GM23338 (cell line): ENCODE measurements around the gene SFTA2. TPM values are rescaled to one million over a fixed set of nuclear protein-coding genes. Genes with fewer than 3 reads are reported as not detected.
A peak's percentile ranks its signal among the peaks of the same experiment; 100 is the strongest.

Source experiments
- ATAC-seq: fragments of 200-7000 bp; cut with Tn5 transposase; 3 replicates; pipeline ENCODE4 v1.9.1; 2020
- DNase-seq: peaks from one replicate; pipeline ENCODE4 v3.0.0-alpha.2; 2015; ENCODE audit warnings: low spot score
- H2AFZ ChIP-seq: fragments of 200-600 bp; sonication (generic); 2 replicates; pipeline ENCODE4 v1.8.0; 2016; ENCODE audit warnings: antibody characterized with exemption, mild to moderate bottlenecking, moderate library complexity
- H3F3A ChIP-seq: fragments of 200-600 bp; sonication (generic); replicated peaks from 2 replicates; pipeline ENCODE4 v1.8.0; 2017; ENCODE audit warnings: antibody characterized with exemption, mixed run types, low read depth
- H3K27ac ChIP-seq: fragments of 200-600 bp; sonication (generic); 2 replicates; pipeline ENCODE4 v1.6.1; 2016; ENCODE audit warnings: low read depth
- H3K27me3 ChIP-seq: fragments of 200-600 bp; sonication (generic); 2 replicates; pipeline ENCODE4 v1.8.0; 2016; ENCODE audit warnings: mild to moderate bottlenecking, mixed run types, moderate library complexity; ENCODE audit not compliant: insufficient read depth
- H3K36me3 ChIP-seq: fragments of 200-600 bp; sonication (generic); 2 replicates; pipeline ENCODE4 v1.8.0; 2016; ENCODE audit warnings: mild to moderate bottlenecking; ENCODE audit not compliant: insufficient read depth
- H3K4me1 ChIP-seq: fragments of 200-600 bp; sonication (generic); 2 replicates; pipeline ENCODE4 v1.8.0; 2016; ENCODE audit warnings: mild to moderate bottlenecking, moderate library complexity; ENCODE audit not compliant: insufficient read depth
- H3K4me2 ChIP-seq: fragments of 200-600 bp; sonication (generic); 2 replicates; pipeline ENCODE4 v1.7.1; 2017; ENCODE audit warnings: mixed run types
- H3K4me3 ChIP-seq: fragments of 200-600 bp; sonication (generic); 2 replicates; pipeline ENCODE4 v1.6.1; 2016; ENCODE audit warnings: mixed run types
- H3K79me2 ChIP-seq: fragments of 200-600 bp; sonication (generic); replicated peaks from 2 replicates; pipeline ENCODE4 v1.8.0; 2017; ENCODE audit warnings: mild to moderate bottlenecking; ENCODE audit not compliant: insufficient read depth
- H3K9me2 ChIP-seq: fragments of 200-600 bp; sonication (generic); 2 replicates; pipeline ENCODE4 v1.8.0; 2017; ENCODE audit not compliant: insufficient read depth
- H4K20me1 ChIP-seq: fragments of 200-600 bp; sonication (generic); replicated peaks from 2 replicates; pipeline ENCODE4 v1.8.0; 2017; ENCODE audit warnings: mild to moderate bottlenecking; ENCODE audit not compliant: insufficient read depth
- H3K27ac Mint-ChIP-seq: 2 replicates; pipeline ENCODE4 v1.8.0; 2020; ENCODE audit warnings: inconsistent platforms, mild to moderate bottlenecking, moderate library complexity, mixed read lengths
- H3K27me3 Mint-ChIP-seq: 3 replicates; pipeline ENCODE4 v1.8.0; 2022; ENCODE audit warnings: low read depth, mild to moderate bottlenecking, moderate library complexity, mixed read lengths, inconsistent platforms; ENCODE audit not compliant: insufficient read depth, poor library complexity
- H3K36me3 Mint-ChIP-seq: 3 replicates; pipeline ENCODE4 v1.8.0; 2021; ENCODE audit warnings: low read depth, mild to moderate bottlenecking, inconsistent platforms, moderate library complexity, mixed read lengths
- H3K4me1 Mint-ChIP-seq: 3 replicates; pipeline ENCODE4 v1.8.0; 2020; ENCODE audit warnings: mild to moderate bottlenecking, inconsistent platforms, mixed read lengths
- H3K4me3 Mint-ChIP-seq: 3 replicates; pipeline ENCODE4 v1.8.0; 2021; ENCODE audit warnings: moderate library complexity, mild to moderate bottlenecking, inconsistent platforms, mixed read lengths
- H3K9me3 Mint-ChIP-seq: 3 replicates; pipeline ENCODE4 v1.8.0; 2020; ENCODE audit warnings: moderate library complexity, mild to moderate bottlenecking, inconsistent platforms, mixed read lengths
- CREB1 ChIP-seq: fragments of 250-450 bp; sonication (Bioruptor Pico); IDR thresholded peaks from 2 replicates; pipeline ENCODE4 v1.5.0; 2020; ENCODE audit warnings: low read depth, mild to moderate bottlenecking, moderate library complexity
- ETS1 ChIP-seq: IDR thresholded peaks from 2 replicates; pipeline ENCODE4 v1.6.1; 2016; ENCODE audit warnings: antibody characterized with exemption
- EZH2 ChIP-seq: fragments of 200-600 bp; sonication (generic); IDR thresholded peaks from one replicate; pipeline ENCODE4 v1.8.0; 2017; ENCODE audit warnings: antibody characterized with exemption, mild to moderate bottlenecking, low read depth; ENCODE audit not compliant: unreplicated experiment
- EZH2phosphoT487 ChIP-seq: fragments of 200-600 bp; sonication (generic); IDR thresholded peaks from one replicate; pipeline ENCODE4 v1.8.1; 2018; ENCODE audit warnings: antibody characterized with exemption; ENCODE audit not compliant: unreplicated experiment
- POLR2AphosphoS5 ChIP-seq: IDR thresholded peaks from 2 replicates; pipeline ENCODE4 v1.6.1; 2016; ENCODE audit warnings: antibody characterized with exemption, low read depth
- STAT1 ChIP-seq: IDR thresholded peaks from one replicate; pipeline ENCODE4 v1.6.1; 2016; ENCODE audit warnings: antibody characterized with exemption; ENCODE audit not compliant: unreplicated experiment
- ZNF331 ChIP-seq: fragments of 250-450 bp; sonication (Bioruptor Pico); IDR thresholded peaks from 2 replicates; pipeline ENCODE4 v1.5.0; 2020; ENCODE audit warnings: low read depth, mild to moderate bottlenecking, moderate library complexity
- ZNF462 ChIP-seq: fragments of 250-450 bp; sonication (Bioruptor Pico); IDR thresholded peaks from 2 replicates; pipeline ENCODE4 v1.5.0; 2020; ENCODE audit warnings: mild to moderate bottlenecking, moderate library complexity
- polyA plus RNA-seq: library from polyadenylated mRNA; unstranded; fragments of >200 nt; fragmentation: Nextera tagmentation; extraction: Ambion mirVana; gene quantifications from 2 replicates; pipeline ENCODE4 v1.2.1, GENCODE V29; 2016
- total RNA-seq: library from RNA; depleted of rRNA; stranded (reverse); fragments of >200 nt; shearing (Covaris generic); gene quantifications from 2 replicates; pipeline ENCODE4 v1.2.3, GENCODE V29; 2014
- TF ChIP-seq, protein P1 (sequence below), 2 experiments: fragments of 200-600 bp in 1 of 2; sonication (generic) in 1 of 2; conservative IDR thresholded peaks; 2 replicates each; pipeline versions ENCODE4 v1.5.1 to v1.6.1; 2016 to 2017; ENCODE audit warnings: antibody characterized with exemption in 2 of 2, low read depth in 2 of 2, mild to moderate bottlenecking in 2 of 2, moderate library complexity in 1 of 2

SFTA2 gene
- total and polyA plus RNA-seq, 2 experiments from 2014 or later: not detected

DNA sequence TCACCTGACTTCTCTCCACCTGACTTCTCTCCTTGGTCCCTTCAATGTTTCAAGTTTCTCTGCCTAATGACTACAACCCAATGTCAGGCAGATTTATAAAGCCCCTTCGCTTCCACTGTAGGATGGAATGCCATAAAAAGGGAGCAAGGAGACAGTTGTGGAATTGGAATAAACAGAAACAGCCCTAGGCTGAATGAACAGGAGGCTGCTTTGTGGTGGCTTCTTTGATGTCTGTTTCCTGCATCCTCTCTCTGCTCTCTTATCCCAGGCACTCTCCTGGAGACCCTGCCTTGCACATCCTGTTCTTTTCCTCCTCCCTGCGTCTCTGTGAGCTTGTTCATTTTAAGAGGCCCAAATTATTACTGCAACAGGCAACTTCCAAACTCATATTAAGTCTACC lies 25.7 kb upstream of the SFTA2 start (continued):
- TF ChIP-seq, protein P1, sequence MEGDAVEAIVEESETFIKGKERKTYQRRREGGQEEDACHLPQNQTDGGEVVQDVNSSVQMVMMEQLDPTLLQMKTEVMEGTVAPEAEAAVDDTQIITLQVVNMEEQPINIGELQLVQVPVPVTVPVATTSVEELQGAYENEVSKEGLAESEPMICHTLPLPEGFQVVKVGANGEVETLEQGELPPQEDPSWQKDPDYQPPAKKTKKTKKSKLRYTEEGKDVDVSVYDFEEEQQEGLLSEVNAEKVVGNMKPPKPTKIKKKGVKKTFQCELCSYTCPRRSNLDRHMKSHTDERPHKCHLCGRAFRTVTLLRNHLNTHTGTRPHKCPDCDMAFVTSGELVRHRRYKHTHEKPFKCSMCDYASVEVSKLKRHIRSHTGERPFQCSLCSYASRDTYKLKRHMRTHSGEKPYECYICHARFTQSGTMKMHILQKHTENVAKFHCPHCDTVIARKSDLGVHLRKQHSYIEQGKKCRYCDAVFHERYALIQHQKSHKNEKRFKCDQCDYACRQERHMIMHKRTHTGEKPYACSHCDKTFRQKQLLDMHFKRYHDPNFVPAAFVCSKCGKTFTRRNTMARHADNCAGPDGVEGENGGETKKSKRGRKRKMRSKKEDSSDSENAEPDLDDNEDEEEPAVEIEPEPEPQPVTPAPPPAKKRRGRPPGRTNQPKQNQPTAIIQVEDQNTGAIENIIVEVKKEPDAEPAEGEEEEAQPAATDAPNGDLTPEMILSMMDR (conservative IDR thresholded peaks at IDR 0.05; ENCODE audit: low read depth in 2 of 2): no peak
- TF ChIP-seq EZH2 (no peak), CREB1 (CRISPR knock-in tag) (no peak), STAT1 (no peak), ZNF331 (CRISPR knock-in tag) (no peak), EZH2phosphoT487 (no peak)

DNA sequence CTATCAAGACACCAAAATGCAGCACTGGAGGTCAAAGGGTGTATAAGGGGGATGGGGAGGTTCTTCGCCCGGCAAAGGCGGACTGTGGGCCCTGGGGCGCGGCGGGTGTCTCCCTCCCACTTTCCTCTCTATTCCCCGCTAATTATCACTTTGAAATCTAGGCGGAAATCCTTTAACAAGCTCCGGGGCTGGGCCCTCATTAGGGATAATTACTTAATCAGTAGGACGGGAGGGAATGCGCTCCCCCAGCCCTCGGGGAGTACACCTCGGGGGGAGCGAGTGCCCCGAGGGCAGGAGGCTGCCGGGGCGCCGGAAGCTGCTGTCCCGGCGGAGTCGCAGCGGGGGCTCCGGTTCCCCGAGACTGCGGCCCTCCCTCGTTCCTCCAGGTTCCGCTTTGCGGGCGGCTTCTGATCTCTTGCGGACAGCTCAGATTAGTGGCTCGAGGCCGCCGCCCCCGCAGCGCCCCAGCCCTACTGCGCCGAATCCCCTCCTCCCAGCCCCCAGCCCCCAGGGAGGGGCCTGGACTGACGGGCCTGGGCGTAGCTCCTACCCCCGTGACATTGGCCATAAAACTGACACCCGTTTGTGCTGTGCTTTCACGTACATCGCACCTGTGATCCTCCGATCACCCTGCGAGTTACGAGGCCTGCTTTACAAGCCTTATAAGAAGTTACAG lies 23.5 kb upstream of the SFTA2 start:
- H3K27ac ChIP-seq: no peak overlapping the region
- peaks cover 35% of the 10 kb centered on the region for H3K27me3 ChIP-seq
- H3K4me1 Mint-ChIP-seq: peaks cover 13% of the 10 kb centered on the region
- H3K79me2 ChIP-seq: no peaks in the 10 kb centered on the region
- H3K36me3 Mint-ChIP-seq: no peaks in the 10 kb centered on the region
- peak; percentile 92 for ATAC-seq
- H3K4me2 ChIP-seq: peak overlapping the region; percentile 82
- H3K27me3 Mint-ChIP-seq: peaks cover 30% of the 10 kb centered on the region
- peak; percentile 85 for DNase-seq
- no peak for TF ChIP-seq POLR2AphosphoS5
- peak; percentile 47 for TF ChIP-seq CREB1 (CRISPR knock-in tag)
- H3F3A ChIP-seq: peaks cover 4% of the 10 kb centered on the region; the same call in 1 of the 2 replicates
- peak overlapping the region; percentile 61 for H3K4me3 ChIP-seq
- peaks cover 9% of the 10 kb centered on the region; the same call in 2 of the 3 replicates for H3K9me3 Mint-ChIP-seq
- no peaks in the 10 kb centered on the region for H3K36me3 ChIP-seq
- H3K27ac Mint-ChIP-seq: no peak overlapping the region
- 0 out of 2 replicates have a peak, but pooled peaks cover 9% of the 10 kb centered on the region for H3K9me2 ChIP-seq
- peaks cover 12% of the 10 kb centered on the region for H3K4me1 ChIP-seq
- peak overlapping the region; percentile 99 for H2AFZ ChIP-seq
- H3K4me3 Mint-ChIP-seq: peak overlapping the region; percentile 65
- H4K20me1 ChIP-seq: no peaks in the 10 kb centered on the region

DNA sequence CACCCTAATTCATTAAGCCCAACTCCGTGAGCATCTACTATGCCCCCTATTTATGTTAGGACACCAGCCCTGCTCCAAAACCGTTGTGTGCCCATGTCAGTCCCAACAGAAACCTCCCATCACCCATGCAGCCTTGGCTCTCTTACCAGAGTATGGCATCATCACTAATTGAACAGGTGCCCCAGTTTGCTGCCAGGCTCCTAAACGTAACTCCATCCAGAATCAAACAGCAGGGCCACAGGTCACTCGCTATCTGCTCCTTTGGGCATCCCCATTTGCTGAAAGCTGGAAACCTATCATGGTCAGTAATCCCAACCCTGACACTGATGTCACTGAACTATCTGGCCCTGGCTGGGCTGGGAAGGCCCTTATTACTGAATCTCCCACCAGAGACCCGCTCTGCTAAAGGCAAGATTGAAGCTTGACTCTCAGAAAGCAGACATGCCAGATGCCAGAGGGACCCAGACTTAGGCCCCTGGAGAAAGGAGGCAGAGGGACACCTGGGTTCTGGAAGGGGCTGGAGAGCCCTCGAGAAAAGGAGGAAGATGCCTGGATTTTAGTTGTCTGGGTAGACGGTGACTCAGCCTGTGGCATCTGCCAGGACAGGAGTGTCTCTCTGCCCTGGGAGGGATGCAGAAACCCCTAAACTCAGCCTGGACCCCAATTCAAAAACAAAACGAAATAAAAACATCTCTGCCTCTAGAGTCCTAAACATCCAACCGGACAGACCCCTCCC lies 22.8 kb upstream of the SFTA2 start:
- Histone ChIP-seq H3K79me2 (no peaks in the 10 kb centered on the region), H3F3A (peaks cover 4% of the 10 kb centered on the region; the same call in 1 of the 2 replicates), H3K4me3 (peak overlapping the region; percentile 61), H3K9me2 (0 out of 2 replicates have a peak, but pooled peaks cover 9% of the 10 kb centered on the region), H3K36me3 (no peaks in the 10 kb centered on the region), H4K20me1 (no peaks in the 10 kb centered on the region), H3K4me1 (peaks cover 12% of the 10 kb centered on the region), H3K27me3 (peaks cover 35% of the 10 kb centered on the region), H3K27ac (no peak overlapping the region), H2AFZ (peak overlapping the region; percentile 99), H3K4me2 (peak overlapping the region; percentile 82)
- peaks cover 13% of the 10 kb centered on the region; the same call in 2 of the 3 replicates for H3K9me3 Mint-ChIP-seq
- H3K4me3 Mint-ChIP-seq: peak overlapping the region; percentile 65
- ATAC-seq (peak; percentile 24), DNase-seq (no peak)
- no peak overlapping the region for H3K27ac Mint-ChIP-seq
- H3K27me3 Mint-ChIP-seq: peaks cover 32% of the 10 kb centered on the region
- H3K36me3 Mint-ChIP-seq: no peaks in the 10 kb centered on the region
- peaks cover 13% of the 10 kb centered on the region for H3K4me1 Mint-ChIP-seq
- TF ChIP-seq EZH2: no peak
- no peak for TF ChIP-seq ZNF462 (CRISPR knock-in tag)
- no peak for TF ChIP-seq ETS1
